Tibial nerve (tissue), 4 donors: ENCODE results near the gene WNT5A. TPM values are rescaled to one million over a fixed set of nuclear protein-coding genes. Genes with fewer than 3 reads are reported as not detected.

ENCODE experiments used
- DNase-seq, 2 donors: peaks; one replicate each; pipeline ENCODE4 v3.0.0-alpha.2; 2019; ENCODE audit warnings: low spot score in 2 of 2
- H3K27ac ChIP-seq, 4 donors: fragments of 200-600 bp; sonication (generic) in 3 of 4; one replicate each; pipeline ENCODE4 v1.5.1; 2017 to 2019; ENCODE audit warnings: mild to moderate bottlenecking in 1 of 4
- H3K27me3 ChIP-seq, 2 donors: fragments of 200-600 bp; sonication (generic) in 1 of 2; one replicate each; pipeline versions ENCODE4 v1.5.1 to v1.6.0; 2017 to 2019
- H3K36me3 ChIP-seq, 3 donors: fragments of 200-600 bp; sonication (generic); one replicate each; pipeline ENCODE4 v1.5.1; 2018 to 2019
- H3K4me1 ChIP-seq, 4 donors: fragments of 200-600 bp; sonication (generic) in 3 of 4; one replicate each; pipeline ENCODE4 v1.5.1; 2017 to 2019
- H3K4me3 ChIP-seq, 4 donors: fragments of 200-600 bp; sonication (generic) in 3 of 4; one replicate each; pipeline ENCODE4 v1.5.1; 2017 to 2019; ENCODE audit warnings: mild to moderate bottlenecking in 1 of 4, moderate library complexity in 1 of 4
- H3K9me3 ChIP-seq, 4 donors: fragments of 200-600 bp; sonication (generic) in 3 of 4; one replicate each; pipeline ENCODE4 v1.5.1; 2017 to 2019
- CTCF ChIP-seq, 5 experiments: fragments of 200-600 bp in 3 of 5; fragments of 450-650 bp in 2 of 5; sonication (generic) in 3 of 5; IDR thresholded peaks; one replicate each; pipeline ENCODE4 v1.5.1; 2016 to 2019; ENCODE audit warnings: antibody characterized with exemption in 5 of 5, mild to moderate bottlenecking in 3 of 5, moderate library complexity in 2 of 5
- EP300 ChIP-seq, 2 donors: sonication (generic); formaldehyde crosslinking; IDR thresholded peaks; one replicate each; pipeline ENCODE4 v1.6.1; 2017; ENCODE audit warnings: antibody characterized with exemption in 2 of 2, mild to moderate bottlenecking in 1 of 2
- POLR2A ChIP-seq, 2 donors: fragments of 450-650 bp; IDR thresholded peaks; one replicate each; pipeline ENCODE4 v1.6.1; 2017; ENCODE audit warnings: antibody characterized with exemption in 2 of 2, mild to moderate bottlenecking in 2 of 2, moderate library complexity in 2 of 2
- WGBS, 2 donors: methylation state at CpG; one replicate each; pipeline ENCODE4 v1.1.5; 2018; 5-methylcytosine and 5-hydroxymethylcytosine counted together
- total RNA-seq, 4 donors: library from RNA; depleted of rRNA; stranded (reverse); fragments of >200 nt; gene quantifications; one replicate each; pipeline ENCODE4 v1.1.0, GENCODE V29; 2016

WNT5A gene
- total RNA-seq, 4 donors from 2014 or later = 0.30 to 34.5 (median 9.3) TPM

- H3K27me3 ChIP-seq = peaks cover 0 to 44% of the 10 kb centered on the region in 2 donors
- no peak for DNase-seq
- H3K4me1 ChIP-seq = peaks cover 0 to 10% (median 0%) of the 10 kb centered on the region in 4 donors
- H3K9me3 ChIP-seq = no peaks in the 10 kb centered on the region
- 73 to 76% methylated on average over 3 of the region's 3 CpGs for WGBS, 2 donors
- H3K4me3 ChIP-seq = no peak overlapping the region
- H3K36me3 ChIP-seq = no peaks in the 10 kb centered on the region
- no peak overlapping the region for H3K27ac ChIP-seq
- TF ChIP-seq POLR2A (IDR thresholded peaks at IDR 0.05) (no peak), EP300 (IDR thresholded peaks at IDR 0.05) (no peak), CTCF (IDR thresholded peaks at IDR 0.05) (no peak)
These were observed 10.6 kb downstream of the WNT5A start for GRCh38 chr3:55476515-55476914.

GRCh38 chr3:55474213-55474632, 12.9 kb downstream of the WNT5A start:
- Histone ChIP-seq H3K4me3 (no peak overlapping the region), H3K9me3 (no peaks in the 10 kb centered on the region), H3K4me1 (no peaks in the 10 kb centered on the region), H3K36me3 (peaks cover 0 to 5% (median 0%) of the 10 kb centered on the region in 3 donors), H3K27me3 (peaks cover 0 to 22% of the 10 kb centered on the region in 2 donors), H3K27ac (no peak overlapping the region)
- WGBS, 2 donors = 80 to 82% methylated on average over 37 to 44 of the region's 44 CpGs
- no peak for DNase-seq
- no peak for TF ChIP-seq EP300 (IDR thresholded peaks at IDR 0.05)

GRCh38 chr3:55473788-55474187, 13.3 kb downstream of the WNT5A start:
- no peak overlapping the region for H3K27ac ChIP-seq
- H3K4me1 ChIP-seq = no peaks in the 10 kb centered on the region
- WGBS, 2 donors = 92 to 95% methylated on average over 6 of the region's 6 CpGs
- peaks cover 0 to 5% (median 0%) of the 10 kb centered on the region in 3 donors for H3K36me3 ChIP-seq
- no peak for TF ChIP-seq CTCF (IDR thresholded peaks at IDR 0.05)
- no peak for TF ChIP-seq POLR2A (IDR thresholded peaks at IDR 0.05)
- TF ChIP-seq EP300 (IDR thresholded peaks at IDR 0.05) = no peak
- H3K9me3 ChIP-seq = no peaks in the 10 kb centered on the region
- no peak for DNase-seq
- H3K4me3 ChIP-seq = no peak overlapping the region
- H3K27me3 ChIP-seq = peaks cover 0 to 18% of the 10 kb centered on the region in 2 donors

GRCh38 chr3:55471522-55472280, 15.4 kb downstream of the WNT5A start:
- WGBS, 2 donors = 72 to 73% methylated on average over 8 of the region's 8 CpGs
- no peaks in the 10 kb centered on the region for H3K9me3 ChIP-seq

GRCh38 chr3:55471084-55471483, 16.0 kb downstream of the WNT5A start:
- no peaks in the 10 kb centered on the region for H3K9me3 ChIP-seq
- no peaks in the 10 kb centered on the region for H3K4me1 ChIP-seq
- no peak for DNase-seq
- no peak for TF ChIP-seq CTCF (IDR thresholded peaks at IDR 0.05)
- TF ChIP-seq EP300 (IDR thresholded peaks at IDR 0.05) = no peak
- no peak for TF ChIP-seq POLR2A (IDR thresholded peaks at IDR 0.05)
- peaks cover 0 to 5% (median 0%) of the 10 kb centered on the region in 3 donors for H3K36me3 ChIP-seq
- no peaks in the 10 kb centered on the region for H3K27me3 ChIP-seq
- H3K27ac ChIP-seq = no peak overlapping the region
- no peak overlapping the region for H3K4me3 ChIP-seq
- 85 to 98% methylated on average over 3 to 4 of the region's 4 CpGs for whole genome bisulfite sequencing, 2 donors

More at GRCh38 chr3:55471522-55472280, 15.4 kb downstream of the WNT5A start:
- H3K36me3 ChIP-seq = peaks cover 0 to 5% (median 0%) of the 10 kb centered on the region in 3 donors
- DNase-seq = no peak
- TF ChIP-seq EP300 (IDR thresholded peaks at IDR 0.05) (no peak), POLR2A (IDR thresholded peaks at IDR 0.05) (no peak), CTCF (IDR thresholded peaks at IDR 0.05) (no peak)
- no peaks in the 10 kb centered on the region for H3K4me1 ChIP-seq
- H3K27me3 ChIP-seq = no peaks in the 10 kb centered on the region
- no peak overlapping the region for H3K4me3 ChIP-seq
- no peak overlapping the region for H3K27ac ChIP-seq
